Measurements from ENCODE around the gene CHML.

DNA sequence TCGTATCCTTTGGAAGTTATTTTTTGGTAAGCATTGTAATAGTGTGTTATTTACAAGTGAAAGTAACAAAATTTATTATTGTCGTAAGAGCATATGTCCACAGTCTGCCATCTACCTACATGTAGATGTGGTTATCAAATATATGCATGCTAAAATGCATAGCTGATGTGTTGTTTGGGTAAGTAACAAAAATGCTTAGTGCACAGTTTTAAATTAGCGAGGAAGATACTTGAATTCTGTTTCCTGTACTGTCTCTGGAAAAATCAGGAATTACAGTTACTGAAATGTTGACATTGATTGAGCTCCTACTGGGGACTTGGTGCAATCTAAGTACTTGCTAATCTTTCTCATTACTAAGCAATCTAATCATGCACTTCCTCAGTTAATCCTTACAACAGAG, 26.2 kb upstream of the CHML start:
- TF ChIP-seq EZH2 (IDR thresholded peaks at IDR 0.05; ENCODE audit: borderline replicate concordance, low read length) = no peak
- TF ChIP-seq, protein P1, sequence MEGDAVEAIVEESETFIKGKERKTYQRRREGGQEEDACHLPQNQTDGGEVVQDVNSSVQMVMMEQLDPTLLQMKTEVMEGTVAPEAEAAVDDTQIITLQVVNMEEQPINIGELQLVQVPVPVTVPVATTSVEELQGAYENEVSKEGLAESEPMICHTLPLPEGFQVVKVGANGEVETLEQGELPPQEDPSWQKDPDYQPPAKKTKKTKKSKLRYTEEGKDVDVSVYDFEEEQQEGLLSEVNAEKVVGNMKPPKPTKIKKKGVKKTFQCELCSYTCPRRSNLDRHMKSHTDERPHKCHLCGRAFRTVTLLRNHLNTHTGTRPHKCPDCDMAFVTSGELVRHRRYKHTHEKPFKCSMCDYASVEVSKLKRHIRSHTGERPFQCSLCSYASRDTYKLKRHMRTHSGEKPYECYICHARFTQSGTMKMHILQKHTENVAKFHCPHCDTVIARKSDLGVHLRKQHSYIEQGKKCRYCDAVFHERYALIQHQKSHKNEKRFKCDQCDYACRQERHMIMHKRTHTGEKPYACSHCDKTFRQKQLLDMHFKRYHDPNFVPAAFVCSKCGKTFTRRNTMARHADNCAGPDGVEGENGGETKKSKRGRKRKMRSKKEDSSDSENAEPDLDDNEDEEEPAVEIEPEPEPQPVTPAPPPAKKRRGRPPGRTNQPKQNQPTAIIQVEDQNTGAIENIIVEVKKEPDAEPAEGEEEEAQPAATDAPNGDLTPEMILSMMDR (IDR thresholded peaks at IDR 0.05; ENCODE audit: low read length) = no peak
